Gastrocnemius medialis (tissue), 4 donors: ENCODE measurements around the gene CNOT4. TPM values are rescaled to one million over a fixed set of nuclear protein-coding genes. Genes with fewer than 3 reads are reported as not detected.
"Not testable (repeated sequence)": the region's sequence is repeated elsewhere in the genome, so short reads cannot be mapped to it uniquely, and the experiment has no call there.

Source experiments
- ATAC-seq, 2 donors: fragments of 150-250 bp; one replicate each; pipeline ENCODE4 v1.9.1; 2016
- DNase-seq, 2 donors: peaks; one replicate each; pipeline ENCODE4 v3.0.0-alpha.2; 2019
- H3K27ac ChIP-seq, 4 donors: fragments of 200-600 bp; sonication (generic); 1 replicate in 1 of 4; 2 replicates in 3 of 4; pipeline ENCODE4 v1.5.1; 2016 to 2018; ENCODE audit warnings: mild to moderate bottlenecking in 2 of 4, moderate library complexity in 1 of 4
- H3K27me3 ChIP-seq, 3 donors: fragments of 200-600 bp; sonication (generic) in 2 of 3; 1 replicate in 1 of 3; 2 replicates in 2 of 3; pipeline versions ENCODE4 v1.5.1 to v1.6.0; 2016 to 2019; ENCODE audit warnings: mild to moderate bottlenecking in 1 of 3, moderate library complexity in 1 of 3
- H3K36me3 ChIP-seq, 2 donors: fragments of 200-600 bp; sonication (generic) in 1 of 2; one replicate each; pipeline ENCODE4 v1.5.1; 2017 to 2018
- H3K4me1 ChIP-seq, 2 donors: fragments of 200-600 bp; sonication (generic) in 1 of 2; one replicate each; pipeline ENCODE4 v1.5.1; 2016 to 2017; ENCODE audit warnings: mild to moderate bottlenecking in 2 of 2
- H3K4me3 ChIP-seq, 4 donors: fragments of 200-600 bp; sonication (generic) in 3 of 4; 1 replicate in 1 of 4; 2 replicates in 3 of 4; pipeline ENCODE4 v1.5.1; 2016 to 2019; ENCODE audit warnings: mild to moderate bottlenecking in 2 of 4
- H3K9me3 ChIP-seq, 3 donors: fragments of 200-600 bp; sonication (generic) in 2 of 3; 1 replicate in 1 of 3; 2 replicates in 2 of 3; pipeline ENCODE4 v1.5.1; 2016 to 2019
- POLR2A ChIP-seq, 2 donors: fragments of 450-650 bp; IDR thresholded peaks; one replicate each; pipeline ENCODE4 v1.6.1; 2017; ENCODE audit warnings: antibody characterized with exemption in 2 of 2, mild to moderate bottlenecking in 2 of 2, moderate library complexity in 2 of 2
- in situ Hi-C, 4 donors: fragments of 200-750 bp; cut with MboI; loops; one replicate each; pipeline versions ENCODE4 v1.15.0 to v1.8.0; 2017; ENCODE audit warnings: low sequenced_read_pairs in 4 of 4
- intact Hi-C: fragments of 100-400 bp; cut with DNase I; formaldehyde crosslinking; loops from one replicate; pipeline ENCODE4 v1.15.1; 2023; ENCODE audit warnings: low total_unique reads
- total RNA-seq, 4 donors: library from RNA; depleted of rRNA; stranded (reverse); fragments of >200 nt; gene quantifications; one replicate each; pipeline versions ENCODE4 v1.1.0 to v1.2.3, GENCODE V29; 2016
- TF ChIP-seq, protein P1 (sequence below), 5 experiments: fragments of 450-650 bp in 3 of 5; fragments of 200-600 bp in 2 of 5; sonication (generic) in 2 of 5; IDR thresholded peaks in 4 of 5; conservative IDR thresholded peaks in 1 of 5; 1 replicate in 4 of 5; 2 replicates in 1 of 5; pipeline ENCODE4 v1.5.1; 2016 to 2019; ENCODE audit warnings: antibody characterized with exemption in 5 of 5, mild to moderate bottlenecking in 3 of 5, moderate library complexity in 3 of 5

The CNOT4 gene
- total RNA-seq, 4 donors from 2014 or later: 25.5 to 38.1 (median 30.7) TPM

DNA sequence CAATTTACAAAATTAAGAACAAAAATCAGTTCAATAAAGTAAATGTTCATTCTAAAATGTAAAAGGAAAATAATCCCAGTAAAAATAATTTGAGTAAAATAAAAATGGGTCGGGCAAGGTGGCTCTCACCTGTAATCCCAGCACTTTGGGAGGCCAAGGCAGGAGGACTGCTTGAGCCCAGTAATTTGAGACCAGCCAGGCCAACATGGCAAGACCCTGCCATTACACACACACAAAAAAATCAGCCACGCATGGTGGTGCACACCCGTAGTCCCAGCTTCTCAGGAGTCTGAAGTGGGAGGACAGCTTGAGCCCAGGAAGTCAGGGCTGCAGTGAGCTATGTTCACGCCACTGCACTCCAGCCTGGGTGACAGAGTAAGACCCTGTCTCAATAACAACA lies 34.4 kb downstream of the CNOT4 start:
- H3K27me3 ChIP-seq: no peaks in the 10 kb centered on the region
- H3K36me3 ChIP-seq: no peaks in the 10 kb centered on the region
- no peak for TF ChIP-seq POLR2A (IDR thresholded peaks at IDR 0.05)
- TF ChIP-seq, protein P1, sequence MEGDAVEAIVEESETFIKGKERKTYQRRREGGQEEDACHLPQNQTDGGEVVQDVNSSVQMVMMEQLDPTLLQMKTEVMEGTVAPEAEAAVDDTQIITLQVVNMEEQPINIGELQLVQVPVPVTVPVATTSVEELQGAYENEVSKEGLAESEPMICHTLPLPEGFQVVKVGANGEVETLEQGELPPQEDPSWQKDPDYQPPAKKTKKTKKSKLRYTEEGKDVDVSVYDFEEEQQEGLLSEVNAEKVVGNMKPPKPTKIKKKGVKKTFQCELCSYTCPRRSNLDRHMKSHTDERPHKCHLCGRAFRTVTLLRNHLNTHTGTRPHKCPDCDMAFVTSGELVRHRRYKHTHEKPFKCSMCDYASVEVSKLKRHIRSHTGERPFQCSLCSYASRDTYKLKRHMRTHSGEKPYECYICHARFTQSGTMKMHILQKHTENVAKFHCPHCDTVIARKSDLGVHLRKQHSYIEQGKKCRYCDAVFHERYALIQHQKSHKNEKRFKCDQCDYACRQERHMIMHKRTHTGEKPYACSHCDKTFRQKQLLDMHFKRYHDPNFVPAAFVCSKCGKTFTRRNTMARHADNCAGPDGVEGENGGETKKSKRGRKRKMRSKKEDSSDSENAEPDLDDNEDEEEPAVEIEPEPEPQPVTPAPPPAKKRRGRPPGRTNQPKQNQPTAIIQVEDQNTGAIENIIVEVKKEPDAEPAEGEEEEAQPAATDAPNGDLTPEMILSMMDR (IDR thresholded peaks at IDR 0.05 in 4 of 5, conservative IDR thresholded peaks at IDR 0.05 in 1 of 5): no peak
- ATAC-seq (no peak), DNase-seq (no peak)
- H3K27ac ChIP-seq: no peak overlapping the region
- peaks cover 0 to 8% of the 10 kb centered on the region in 2 donors for H3K4me1 ChIP-seq
- intact Hi-C loops: no loop called here
- no peaks in the 10 kb centered on the region for H3K9me3 ChIP-seq
- in situ Hi-C loops: no loop called here
- no peak overlapping the region for H3K4me3 ChIP-seq

DNA sequence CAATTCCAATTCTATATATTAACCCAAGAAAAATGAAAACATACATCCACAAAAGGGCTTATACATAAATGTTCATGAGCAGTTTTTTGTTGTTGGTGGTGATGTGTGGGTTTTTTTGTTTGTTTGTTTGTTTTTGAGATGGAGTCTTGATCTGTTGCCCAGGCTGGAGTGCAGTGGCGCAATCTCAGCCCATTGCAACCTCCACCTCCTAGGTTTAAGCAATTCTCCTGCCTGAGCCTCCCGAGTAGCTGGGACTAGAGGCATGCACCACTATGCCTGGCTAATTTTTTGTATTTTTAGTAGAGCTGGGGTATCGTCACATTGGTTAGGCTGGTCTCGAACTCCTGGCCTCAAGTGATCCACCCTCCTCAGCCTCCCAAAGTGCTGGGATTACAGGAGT lies 40.2 kb downstream of the CNOT4 start:
- H3K9me3 ChIP-seq, H3K36me3 ChIP-seq, H3K4me3 ChIP-seq, ATAC-seq, DNase-seq, intact Hi-C loops, H3K27me3 ChIP-seq, in situ Hi-C loops, H3K27ac ChIP-seq, H3K4me1 ChIP-seq: not testable (repeated sequence)

DNA sequence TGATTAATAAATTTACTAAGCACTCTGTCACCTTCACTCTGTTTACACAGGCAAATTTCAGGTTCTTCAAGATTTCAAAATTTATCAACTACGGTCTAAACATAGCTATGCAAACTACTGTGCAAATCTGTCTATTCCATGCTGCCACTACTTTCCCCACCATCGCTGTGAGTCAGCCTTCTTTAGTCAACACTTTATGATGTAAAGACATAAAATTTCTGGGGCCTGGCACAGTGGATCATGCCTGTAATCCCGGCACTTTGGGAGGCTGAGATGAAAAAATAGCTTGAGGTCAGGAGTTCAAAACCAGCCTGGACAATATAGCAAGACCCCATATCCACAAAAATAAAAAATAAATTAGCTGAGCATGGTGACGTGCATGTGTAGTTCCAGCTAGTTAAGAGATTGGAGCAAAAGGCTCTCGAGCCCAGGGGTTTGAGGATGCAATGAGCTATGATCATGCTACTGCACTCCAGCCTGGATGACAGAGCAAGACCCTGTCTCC lies 42.6 kb downstream of the CNOT4 start:
- H3K27me3 ChIP-seq: no peaks in the 10 kb centered on the region
- in situ Hi-C loops (no loop called here), intact Hi-C loops (no loop called here)
- no peaks in the 10 kb centered on the region for H3K36me3 ChIP-seq
- ATAC-seq: no peak
- DNase-seq: no peak
- TF ChIP-seq, protein P1 (IDR thresholded peaks at IDR 0.05 in 4 of 5, conservative IDR thresholded peaks at IDR 0.05 in 1 of 5): no peak
- TF ChIP-seq POLR2A (IDR thresholded peaks at IDR 0.05): no peak
- no peak overlapping the region for H3K27ac ChIP-seq
- peaks cover 0 to 2% of the 10 kb centered on the region in 2 donors for H3K4me1 ChIP-seq
- H3K9me3 ChIP-seq: no peaks in the 10 kb centered on the region
- H3K4me3 ChIP-seq: no peak overlapping the region

DNA sequence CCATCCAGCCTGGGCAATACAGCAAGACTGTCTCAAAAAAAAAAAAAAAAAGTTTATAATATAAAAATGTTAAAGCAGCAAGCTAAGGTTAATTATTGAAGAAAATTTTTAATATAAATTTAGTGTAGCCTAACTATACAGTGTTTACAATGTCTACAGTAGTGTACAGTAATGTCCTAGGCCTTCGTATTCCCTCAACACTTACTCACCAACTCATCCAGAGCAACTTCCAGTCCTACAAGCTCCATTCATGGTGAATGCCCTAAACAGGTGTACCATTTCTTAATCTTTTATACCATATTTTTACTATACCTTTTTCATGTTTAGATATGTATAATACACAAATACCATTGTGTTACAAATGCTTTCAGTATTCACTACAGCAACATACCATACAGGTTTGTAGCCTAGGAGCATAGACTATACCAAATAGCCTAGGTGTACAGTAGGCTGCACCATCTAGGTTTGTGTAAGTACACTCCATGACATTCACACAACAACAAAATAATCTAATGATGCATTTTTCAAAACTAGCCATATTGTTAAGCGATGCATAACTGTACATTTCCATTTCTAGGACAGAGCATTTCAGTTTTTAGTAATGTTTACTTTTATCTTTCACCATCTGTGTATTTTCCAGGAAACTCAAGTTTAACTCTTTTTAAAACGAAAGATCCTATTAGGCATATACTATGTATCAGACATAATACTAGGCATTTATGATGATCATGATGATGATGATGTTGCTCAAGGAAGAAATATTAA lies 43.3 kb downstream of the CNOT4 start:
- ATAC-seq: no peak
- TF ChIP-seq, protein P1 (IDR thresholded peaks at IDR 0.05 in 4 of 5, conservative IDR thresholded peaks at IDR 0.05 in 1 of 5): no peak
- TF ChIP-seq POLR2A (IDR thresholded peaks at IDR 0.05): no peak
- no peak overlapping the region for H3K4me3 ChIP-seq
- in situ Hi-C loops (no loop called here), intact Hi-C loops (no loop called here)
- H3K27ac ChIP-seq: no peak overlapping the region
- no peak for DNase-seq
- no peaks in the 10 kb centered on the region for H3K36me3 ChIP-seq
- H3K4me1 ChIP-seq: peaks cover 0 to 2% of the 10 kb centered on the region in 2 donors
- no peaks in the 10 kb centered on the region for H3K27me3 ChIP-seq
- no peaks in the 10 kb centered on the region for H3K9me3 ChIP-seq

DNA sequence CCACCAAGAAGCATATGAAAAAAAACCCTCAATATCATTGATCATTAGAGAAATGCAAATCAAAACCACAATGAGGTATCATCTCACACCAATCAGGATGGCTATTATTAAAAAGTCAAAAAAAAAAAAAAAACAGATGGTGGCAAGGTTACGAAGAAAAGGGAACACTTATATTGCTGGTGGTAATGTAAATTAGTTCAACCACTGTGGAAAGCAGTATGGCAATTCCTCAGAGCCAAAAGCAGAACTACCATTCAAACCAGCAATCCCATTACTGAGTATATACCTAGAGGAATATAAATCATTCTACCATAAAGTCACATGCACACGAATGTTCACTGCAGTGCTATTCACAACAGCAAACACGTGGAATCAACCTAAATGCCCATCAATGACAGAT lies 46.0 kb downstream of the CNOT4 start:
- Histone ChIP-seq H3K27me3 (no peaks in the 10 kb centered on the region), H3K4me1 (peaks cover 7 to 10% of the 10 kb centered on the region in 2 donors), H3K4me3 (no peak overlapping the region), H3K9me3 (no peaks in the 10 kb centered on the region), H3K27ac (no peak overlapping the region), H3K36me3 (no peaks in the 10 kb centered on the region)
- intact Hi-C loops: no loop called here
- in situ Hi-C loops: no loop called here
- DNase-seq (no peak), ATAC-seq (no peak)
- no peak for TF ChIP-seq POLR2A (IDR thresholded peaks at IDR 0.05)
- TF ChIP-seq, protein P1 (IDR thresholded peaks at IDR 0.05 in 4 of 5, conservative IDR thresholded peaks at IDR 0.05 in 1 of 5): no peak
